HG02943 (cell line): Measurements from ENCODE around the gene HABP2.

Experiments
- ATAC-seq: cut with Tn5 transposase; IDR thresholded peaks from one replicate; pipeline ENCODE4 v1.9.1; 2021; ENCODE audit warnings: mild to moderate bottlenecking, low read depth, moderate library complexity; ENCODE audit not compliant: unreplicated experiment

Gene HABP2

GRCh38 chr10:113554214-113554613 lies 1.4 kb downstream of the HABP2 start:
- no peak for ATAC-seq

- no peak for ATAC-seq
These were observed 2.4 kb downstream of the HABP2 start for GRCh38 chr10:113555245-113555644.

GRCh38 chr10:113555751-113556150 lies 2.9 kb downstream of the HABP2 start:
- ATAC-seq: no peak

GRCh38 chr10:113557424-113557862 lies 4.6 kb downstream of the HABP2 start:
- ATAC-seq: no peak

- no peak for ATAC-seq
These were observed 5.1 kb downstream of the HABP2 start for GRCh38 chr10:113557903-113558321.

GRCh38 chr10:113560071-113560470 lies 7.2 kb downstream of the HABP2 start:
- ATAC-seq: no peak

GRCh38 chr10:113561214-113561613 lies 8.4 kb downstream of the HABP2 start:
- no peak for ATAC-seq

- ATAC-seq: no peak
These were observed 9.2 kb downstream of the HABP2 start for GRCh38 chr10:113562069-113562468.

GRCh38 chr10:113562704-113563103 lies 9.9 kb downstream of the HABP2 start:
- no peak for ATAC-seq

- ATAC-seq: peak; percentile 83
These were observed 10.6 kb downstream of the HABP2 start for GRCh38 chr10:113563306-113564088.

- ATAC-seq: no peak
These were observed 12.5 kb downstream of the HABP2 start for GRCh38 chr10:113565364-113565763.

GRCh38 chr10:113566888-113567287 lies 14.0 kb downstream of the HABP2 start:
- ATAC-seq: no peak

GRCh38 chr10:113569576-113569975 lies 16.7 kb downstream of the HABP2 start:
- ATAC-seq: no peak

GRCh38 chr10:113572520-113573290 lies 19.9 kb downstream of the HABP2 start:
- no peak for ATAC-seq

- ATAC-seq: no peak
These were observed 20.5 kb downstream of the HABP2 start for GRCh38 chr10:113573368-113573767.

- ATAC-seq: no peak
These were observed 24.0 kb downstream of the HABP2 start for GRCh38 chr10:113576852-113577251.

- no peak for ATAC-seq
These were observed 25.9 kb downstream of the HABP2 start for GRCh38 chr10:113578773-113579172.

GRCh38 chr10:113581092-113581491 lies 28.2 kb downstream of the HABP2 start:
- ATAC-seq: no peak

- ATAC-seq: no peak
These were observed 30.7 kb downstream of the HABP2 start for GRCh38 chr10:113583571-113583970.

GRCh38 chr10:113585949-113586348 lies 33.1 kb downstream of the HABP2 start:
- no peak for ATAC-seq

- ATAC-seq: no peak
These were observed 36.4 kb downstream of the HABP2 start for GRCh38 chr10:113589201-113589770.
